ENCODE data around the gene HOXD3. TPM values are rescaled to one million over a fixed set of nuclear protein-coding genes. Genes with fewer than 3 reads are reported as not detected.

Gene HOXD3
- total RNA-seq, 4 donors from 2014 or later = 1.8 to 2.7 (median 2.2) TPM

- TF ChIP-seq POLR2AphosphoS5 (IDR thresholded peaks at IDR 0.05) (no peak), POLR2A (IDR thresholded peaks at IDR 0.05) (no peak), CTCF (IDR thresholded peaks at IDR 0.05) (no peak), EP300 (IDR thresholded peaks at IDR 0.05) (no peak)
- Histone ChIP-seq H3K27ac (no peak overlapping the region), H3K27me3 (peaks cover 95% of the 10 kb centered on the region), H3K9me3 (no peaks in the 10 kb centered on the region), H3K36me3 (no peaks in the 10 kb centered on the region), H3K4me1 (peaks cover 0 to 4% (median 0%) of the 10 kb centered on the region in 3 donors), H3K4me3 (no peak overlapping the region)
- no peak for ATAC-seq
- 30 to 43% methylated on average over 4 to 6 of the region's 6 CpGs for WGBS, 2 donors (ENCODE audit: low coverage in 1 of 2)
Measured at GRCh38 chr2:176146101-176146500, 11.0 kb upstream of the HOXD3 start.

- no peak for ATAC-seq
- Histone ChIP-seq H3K4me1 (peaks cover 0 to 7% (median 0%) of the 10 kb centered on the region in 3 donors), H3K36me3 (no peaks in the 10 kb centered on the region), H3K4me3 (no peak overlapping the region), H3K27me3 (peaks cover 95% of the 10 kb centered on the region), H3K27ac (no peak overlapping the region), H3K9me3 (no peaks in the 10 kb centered on the region)
- TF ChIP-seq EP300 (IDR thresholded peaks at IDR 0.05) = no peak
- no peak for TF ChIP-seq CTCF (IDR thresholded peaks at IDR 0.05)
- TF ChIP-seq POLR2A (IDR thresholded peaks at IDR 0.05) = no peak
Measured at GRCh38 chr2:176146645-176147044, 10.5 kb upstream of the HOXD3 start.

GRCh38 chr2:176147210-176147799, 9.8 kb upstream of the HOXD3 start:
- no peak overlapping the region for H3K27ac ChIP-seq
- WGBS, 2 donors (ENCODE audit: low coverage in 1 of 2) = 26 to 33% methylated on average over 9 to 12 of the region's 32 CpGs
- H3K4me1 ChIP-seq = peaks cover 0 to 13% (median 0%) of the 10 kb centered on the region in 3 donors
- H3K9me3 ChIP-seq = no peaks in the 10 kb centered on the region
- no peak for TF ChIP-seq CTCF (IDR thresholded peaks at IDR 0.05)
- no peak for TF ChIP-seq EP300 (IDR thresholded peaks at IDR 0.05)
- TF ChIP-seq POLR2A (IDR thresholded peaks at IDR 0.05) = no peak
- TF ChIP-seq POLR2AphosphoS5 (IDR thresholded peaks at IDR 0.05) = no peak
- H3K36me3 ChIP-seq = no peaks in the 10 kb centered on the region
- no peak overlapping the region for H3K4me3 ChIP-seq
- H3K27me3 ChIP-seq = peaks cover 95% of the 10 kb centered on the region
- no peak for ATAC-seq

- no peak overlapping the region for H3K27ac ChIP-seq
- TF ChIP-seq POLR2AphosphoS5 (IDR thresholded peaks at IDR 0.05) = no peak
- no peak for TF ChIP-seq POLR2A (IDR thresholded peaks at IDR 0.05)
- no peak for TF ChIP-seq EP300 (IDR thresholded peaks at IDR 0.05)
- no peak for TF ChIP-seq CTCF (IDR thresholded peaks at IDR 0.05)
- no peaks in the 10 kb centered on the region for H3K36me3 ChIP-seq
- H3K4me1 ChIP-seq = peaks cover 0 to 17% (median 0%) of the 10 kb centered on the region in 3 donors
- WGBS, 2 donors (ENCODE audit: low coverage in 1 of 2) = 10 to 43% methylated on average over 2 to 5 of the region's 31 CpGs
- peaks cover 95% of the 10 kb centered on the region for H3K27me3 ChIP-seq
- ATAC-seq = no peak
- no peak overlapping the region for H3K4me3 ChIP-seq
- H3K9me3 ChIP-seq = no peaks in the 10 kb centered on the region
Measured at GRCh38 chr2:176147800-176148496, 9.2 kb upstream of the HOXD3 start.

Measured in gastroesophageal sphincter (tissue), 4 donors.